Body of pancreas (tissue), 4 donors: ENCODE results near the gene NOP56.

Experiments used
- CTCF ChIP-seq, 7 experiments: fragments of 450-650 bp in 4 of 7; fragments of 200-600 bp in 3 of 7; sonication (generic) in 3 of 7; IDR thresholded peaks; one replicate each; pipeline ENCODE4 v1.5.1; 2016 to 2019; ENCODE audit warnings: antibody characterized with exemption in 7 of 7
- POLR2A ChIP-seq, 3 donors: fragments of 450-650 bp; IDR thresholded peaks; one replicate each; pipeline ENCODE4 v1.6.1; 2016; ENCODE audit warnings: antibody characterized with exemption in 3 of 3, mild to moderate bottlenecking in 2 of 3

- no peak for TF ChIP-seq POLR2A (IDR thresholded peaks at IDR 0.05)
- no peak for TF ChIP-seq CTCF (IDR thresholded peaks at IDR 0.05)
These were observed 55.1 kb downstream of the NOP56 start for GRCh38 chr20:2707353-2708072.
